Measurements from ENCODE around the gene IGF2BP3. TPM values are rescaled to one million over a fixed set of nuclear protein-coding genes. Genes with fewer than 3 reads are reported as not detected.

IGF2BP3 gene
- total RNA-seq, 5 donors from 2014 or later (not counting 1 experiment from before 2014, with no cell fraction given): 0.46 to 1.9 (median 0.55) TPM; not detected in 1

GRCh38 chr7:23268167-23268566 lies 202.1 kb downstream of the IGF2BP3 start:
- ChIA-PET CTCF (interaction anchor here (0.7 to 1.7 kb wide), 4 partner anchors 8 to 124 kb away, joined by 3 to 5 read pairs (median 4); no protein-coding TSS in a partner anchor), POLR2A (no interaction called here)
- 71% methylated on average over 1 of the region's 2 CpGs for WGBS (ENCODE audit: insufficient coverage)
- H3K36me3 Mint-ChIP-seq: no peaks in the 10 kb centered on the region
- H3K4me3 Mint-ChIP-seq: no peak overlapping the region
- Histone ChIP-seq H3K27me3 (replicated peaks in 1 of 2; ENCODE audit: control insufficient read depth in 2 of 2, extremely low read depth in 1 of 2, insufficient read depth in 2 of 2, low read length in 1 of 2) (peaks cover 0 to 15% of the 10 kb centered on the region in 2 experiments), H3K4me1 (ENCODE audit: control insufficient read depth in 1 of 2, extremely low read depth in 1 of 2, insufficient read depth in 2 of 2, low read length in 2 of 2) (peaks cover 0 to 5% of the 10 kb centered on the region in 2 experiments), H3K4me3 (ENCODE audit: control insufficient read depth in 1 of 2, extremely low read depth in 1 of 2, low read length in 1 of 2) (no peak overlapping the region), H3K9me3 (no peaks in the 10 kb centered on the region), H3K27ac (ENCODE audit: low read length) (no peak overlapping the region), H3K36me3 (ENCODE audit: control insufficient read depth in 2 of 2, extremely low read depth in 1 of 2, insufficient read depth in 1 of 2, low read length in 1 of 2) (no peaks in the 10 kb centered on the region)
- DNase-seq (no peak), ATAC-seq (replicated peaks in 1 of 4) (no peak)
- H3K27me3 Mint-ChIP-seq: peaks cover 4 to 14% of the 10 kb centered on the region in 2 donors
- no peak overlapping the region for H3K27ac Mint-ChIP-seq
- H3K4me1 Mint-ChIP-seq: peaks cover 4 to 9% (median 8%) of the 10 kb centered on the region in 3 donors
- no peaks in the 10 kb centered on the region for H3K9me3 Mint-ChIP-seq

DNA sequence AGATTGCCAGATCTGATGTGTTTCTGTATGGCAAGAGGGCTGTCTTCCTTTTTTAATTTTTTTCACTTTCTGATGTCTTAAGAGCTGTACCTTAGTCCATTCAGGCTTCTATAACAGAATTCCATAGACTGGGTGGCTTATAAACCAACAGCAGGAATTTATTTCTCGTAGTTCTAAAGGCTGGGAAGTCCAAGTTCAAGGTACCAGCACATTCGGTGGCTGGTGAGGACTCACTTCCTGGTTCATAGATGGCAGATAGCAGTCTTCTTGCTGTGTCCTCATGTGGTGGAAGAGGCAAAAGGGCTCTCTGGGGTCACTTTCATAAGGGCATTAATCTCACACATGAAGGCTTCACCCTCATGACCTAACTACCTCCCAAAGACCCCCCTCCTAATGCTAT lies 202.9 kb downstream of the IGF2BP3 start:
- H3K9me3 ChIP-seq: no peaks in the 10 kb centered on the region
- ChIA-PET CTCF (interaction anchor here in 1 of 2 donors (1.1 to 1.4 kb wide), 2 partner anchors 10 to 11 kb away, joined by 3 to 5 read pairs; no protein-coding TSS in a partner anchor), POLR2A (no interaction called here)
- H3K4me3 Mint-ChIP-seq: no peak overlapping the region
- H3K4me1 ChIP-seq (ENCODE audit: control insufficient read depth in 1 of 2, extremely low read depth in 1 of 2, insufficient read depth in 2 of 2, low read length in 2 of 2): no peaks in the 10 kb centered on the region
- H3K36me3 ChIP-seq (ENCODE audit: control insufficient read depth in 2 of 2, extremely low read depth in 1 of 2, insufficient read depth in 1 of 2, low read length in 1 of 2): no peaks in the 10 kb centered on the region
- H3K4me1 Mint-ChIP-seq: peaks cover 0 to 4% (median 2%) of the 10 kb centered on the region in 3 donors
- WGBS (ENCODE audit: insufficient coverage): 29% methylated on average over 1 of the region's 2 CpGs
- H3K27ac ChIP-seq (ENCODE audit: low read length): no peak overlapping the region
- H3K27ac Mint-ChIP-seq: no peak overlapping the region
- H3K4me3 ChIP-seq (ENCODE audit: control insufficient read depth in 1 of 2, extremely low read depth in 1 of 2, low read length in 1 of 2): no peak overlapping the region
- no peaks in the 10 kb centered on the region for H3K36me3 Mint-ChIP-seq
- H3K27me3 Mint-ChIP-seq: peaks cover 4 to 14% of the 10 kb centered on the region in 2 donors
- no peak for ATAC-seq (replicated peaks in 1 of 4)
- H3K27me3 ChIP-seq (replicated peaks in 1 of 2; ENCODE audit: control insufficient read depth in 2 of 2, extremely low read depth in 1 of 2, insufficient read depth in 2 of 2, low read length in 1 of 2): peaks cover 0 to 15% of the 10 kb centered on the region in 2 experiments
- no peak for DNase-seq
- H3K9me3 Mint-ChIP-seq: no peaks in the 10 kb centered on the region

DNA sequence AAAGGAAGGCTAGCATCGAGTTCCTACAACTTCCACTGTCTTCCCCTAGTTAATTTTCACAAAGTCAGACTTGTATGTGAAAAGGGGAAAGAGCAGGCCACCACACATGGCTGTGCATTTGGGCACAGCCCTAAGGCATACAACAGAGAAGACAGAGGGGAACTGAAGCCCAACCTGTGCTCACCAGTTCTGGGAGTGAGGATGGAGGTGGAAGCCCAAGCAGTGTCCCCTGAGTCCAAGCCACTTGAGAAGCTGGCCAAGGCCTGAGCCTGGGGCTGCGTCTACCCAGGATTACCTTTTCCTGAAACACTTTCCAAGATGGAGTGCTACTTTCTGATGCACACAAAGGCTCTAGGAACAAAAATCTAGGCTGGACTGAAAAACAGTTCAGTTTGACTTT lies 203.4 kb downstream of the IGF2BP3 start:
- DNase-seq: no peak
- H3K27ac ChIP-seq (ENCODE audit: low read length): no peak overlapping the region
- no peaks in the 10 kb centered on the region for H3K36me3 ChIP-seq (ENCODE audit: control insufficient read depth in 2 of 2, extremely low read depth in 1 of 2, insufficient read depth in 1 of 2, low read length in 1 of 2)
- Mint-ChIP-seq H3K4me3 (no peak overlapping the region), H3K4me1 (no peaks in the 10 kb centered on the region), H3K27ac (no peak overlapping the region), H3K36me3 (no peaks in the 10 kb centered on the region), H3K9me3 (no peaks in the 10 kb centered on the region), H3K27me3 (peaks cover 4 to 11% of the 10 kb centered on the region in 2 donors)
- no peaks in the 10 kb centered on the region for H3K4me1 ChIP-seq (ENCODE audit: control insufficient read depth in 1 of 2, extremely low read depth in 1 of 2, insufficient read depth in 2 of 2, low read length in 2 of 2)
- no peak for ATAC-seq (replicated peaks in 1 of 4)
- peaks cover 0 to 15% of the 10 kb centered on the region in 2 experiments for H3K27me3 ChIP-seq (replicated peaks in 1 of 2; ENCODE audit: control insufficient read depth in 2 of 2, extremely low read depth in 1 of 2, insufficient read depth in 2 of 2, low read length in 1 of 2)
- POLR2A ChIA-PET: no interaction called here
- WGBS (ENCODE audit: insufficient coverage): 86% methylated on average over 1 of the region's 2 CpGs
- CTCF ChIA-PET: interaction anchor here in 1 of 2 donors (1.3 to 1.4 kb wide), 2 partner anchors 12 to 448 kb away, joined by 3 to 5 read pairs; no protein-coding TSS in a partner anchor
- H3K9me3 ChIP-seq: no peaks in the 10 kb centered on the region
- H3K4me3 ChIP-seq (ENCODE audit: control insufficient read depth in 1 of 2, extremely low read depth in 1 of 2, low read length in 1 of 2): no peak overlapping the region

- Mint-ChIP-seq H3K27me3 (peaks cover 7 to 13% of the 10 kb centered on the region in 2 donors), H3K4me1 (no peaks in the 10 kb centered on the region), H3K36me3 (no peaks in the 10 kb centered on the region), H3K27ac (no peak overlapping the region), H3K9me3 (no peaks in the 10 kb centered on the region), H3K4me3 (no peak overlapping the region)
- Histone ChIP-seq H3K36me3 (ENCODE audit: control insufficient read depth in 2 of 2, extremely low read depth in 1 of 2, insufficient read depth in 1 of 2, low read length in 1 of 2) (no peaks in the 10 kb centered on the region), H3K9me3 (no peaks in the 10 kb centered on the region), H3K4me1 (ENCODE audit: control insufficient read depth in 1 of 2, extremely low read depth in 1 of 2, insufficient read depth in 2 of 2, low read length in 2 of 2) (no peaks in the 10 kb centered on the region), H3K27ac (ENCODE audit: low read length) (no peak overlapping the region), H3K27me3 (replicated peaks in 1 of 2; ENCODE audit: control insufficient read depth in 2 of 2, extremely low read depth in 1 of 2, insufficient read depth in 2 of 2, low read length in 1 of 2) (peaks cover 0 to 15% of the 10 kb centered on the region in 2 experiments), H3K4me3 (ENCODE audit: control insufficient read depth in 1 of 2, extremely low read depth in 1 of 2, low read length in 1 of 2) (no peak overlapping the region)
- POLR2A ChIA-PET: no interaction called here
- DNase-seq (no peak), ATAC-seq (replicated peaks in 1 of 4) (no peak)
- WGBS (ENCODE audit: insufficient coverage): 55% methylated on average over 3 of the region's 7 CpGs
- CTCF ChIA-PET: interaction anchor here (0.5 to 4.5 kb wide), 6 partner anchors 8 to 434 kb away, joined by 3 to 41 read pairs (median 3); no protein-coding TSS in a partner anchor
Measured at GRCh38 chr7:23264916-23265458, 205.3 kb downstream of the IGF2BP3 start.

- H3K9me3 Mint-ChIP-seq: no peaks in the 10 kb centered on the region
- no peaks in the 10 kb centered on the region for H3K4me1 Mint-ChIP-seq
- WGBS (ENCODE audit: insufficient coverage): 0% methylated on average over 1 of the region's 7 CpGs
- Histone ChIP-seq H3K27ac (ENCODE audit: low read length) (no peak overlapping the region), H3K27me3 (replicated peaks in 1 of 2; ENCODE audit: control insufficient read depth in 2 of 2, extremely low read depth in 1 of 2, insufficient read depth in 2 of 2, low read length in 1 of 2) (peaks cover 0 to 10% of the 10 kb centered on the region in 2 experiments), H3K4me3 (ENCODE audit: control insufficient read depth in 1 of 2, extremely low read depth in 1 of 2, low read length in 1 of 2) (no peak overlapping the region), H3K4me1 (ENCODE audit: control insufficient read depth in 1 of 2, extremely low read depth in 1 of 2, insufficient read depth in 2 of 2, low read length in 2 of 2) (no peaks in the 10 kb centered on the region), H3K9me3 (no peaks in the 10 kb centered on the region), H3K36me3 (ENCODE audit: control insufficient read depth in 2 of 2, extremely low read depth in 1 of 2, insufficient read depth in 1 of 2, low read length in 1 of 2) (no peaks in the 10 kb centered on the region)
- POLR2A ChIA-PET: no interaction called here
- no peak overlapping the region for H3K27ac Mint-ChIP-seq
- peaks cover 16% of the 10 kb centered on the region in 2 donors for H3K27me3 Mint-ChIP-seq
- ATAC-seq (replicated peaks in 1 of 4) (peak; percentile 75 to 86 (median 84)), DNase-seq (peak in 34 of 35 experiments; percentile 16 to 74 (median 42))
- no peak overlapping the region for H3K4me3 Mint-ChIP-seq
- CTCF ChIA-PET: interaction anchor here (0.6 to 4.5 kb wide), 9 partner anchors 11 to 447 kb away, joined by 3 to 41 read pairs (median 3); no protein-coding TSS in a partner anchor
- H3K36me3 Mint-ChIP-seq: no peaks in the 10 kb centered on the region
Measured at GRCh38 chr7:23261843-23262452, 208.3 kb downstream of the IGF2BP3 start.

DNA sequence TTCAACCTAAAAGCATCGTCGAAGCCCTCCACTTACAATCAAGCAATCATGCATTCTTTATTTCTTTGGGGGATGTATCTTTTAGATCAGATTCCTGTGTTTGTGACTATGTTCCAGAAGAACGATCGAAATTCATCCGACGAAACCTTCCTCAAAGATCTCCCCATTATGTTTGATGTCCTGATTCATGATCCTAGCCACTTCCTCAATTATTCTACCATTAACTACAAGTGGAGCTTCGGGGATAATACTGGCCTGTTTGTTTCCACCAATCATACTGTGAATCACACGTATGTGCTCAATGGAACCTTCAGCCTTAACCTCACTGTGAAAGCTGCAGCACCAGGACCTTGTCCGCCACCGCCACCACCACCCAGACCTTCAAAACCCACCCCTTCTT lies 209.9 kb downstream of the IGF2BP3 start:
- H3K36me3 ChIP-seq (ENCODE audit: control insufficient read depth in 2 of 2, extremely low read depth in 1 of 2, insufficient read depth in 1 of 2, low read length in 1 of 2): no peaks in the 10 kb centered on the region
- Mint-ChIP-seq H3K36me3 (no peaks in the 10 kb centered on the region), H3K4me3 (no peak overlapping the region), H3K4me1 (no peaks in the 10 kb centered on the region), H3K9me3 (no peaks in the 10 kb centered on the region), H3K27me3 (peaks cover 23 to 32% of the 10 kb centered on the region in 2 donors), H3K27ac (no peak overlapping the region)
- H3K27ac ChIP-seq (ENCODE audit: low read length): no peak overlapping the region
- no peak overlapping the region for H3K4me3 ChIP-seq (ENCODE audit: control insufficient read depth in 1 of 2, extremely low read depth in 1 of 2, low read length in 1 of 2)
- H3K27me3 ChIP-seq (replicated peaks in 1 of 2; ENCODE audit: control insufficient read depth in 2 of 2, extremely low read depth in 1 of 2, insufficient read depth in 2 of 2, low read length in 1 of 2): peaks cover 0 to 6% of the 10 kb centered on the region in 2 experiments
- no peak for DNase-seq
- ATAC-seq (replicated peaks in 1 of 4): no peak
- ChIA-PET POLR2A (no interaction called here), CTCF (interaction anchor here (0.5 to 1.3 kb wide), 4 partner anchors 9 to 453 kb away, joined by 3 to 5 read pairs (median 4); no protein-coding TSS in a partner anchor)
- H3K4me1 ChIP-seq (ENCODE audit: control insufficient read depth in 1 of 2, extremely low read depth in 1 of 2, insufficient read depth in 2 of 2, low read length in 2 of 2): no peaks in the 10 kb centered on the region
- WGBS (ENCODE audit: insufficient coverage): 54% methylated on average over 2 of the region's 10 CpGs
- H3K9me3 ChIP-seq: no peaks in the 10 kb centered on the region

All from T-cell (primary cell).